Left lung (tissue), 10 donors: ENCODE results near the gene PHKA1. TPM values are rescaled to one million over a fixed set of nuclear protein-coding genes. Genes with fewer than 3 reads are reported as not detected.

Experiments
- ATAC-seq: fragments of 200-7000 bp; cut with Tn5 transposase; one replicate; pipeline ENCODE4 v1.9.1; 2020; ENCODE audit warnings: moderate library complexity
- DNase-seq, 4 donors: peaks; one replicate each; pipeline ENCODE4 v3.0.0-alpha.2; 2013 to 2020
- H3K27ac ChIP-seq, 2 donors: fragments of 200-600 bp; sonication (generic) in 1 of 2; one replicate each; pipeline versions ENCODE4 v1.5.0 to v1.8.0; 2020 to 2021
- H3K27me3 ChIP-seq, 2 donors: fragments of 200-600 bp; sonication (generic) in 1 of 2; one replicate each; pipeline versions ENCODE4 v1.5.0 to v1.8.0; 2020 to 2021
- H3K36me3 ChIP-seq, 2 donors: fragments of 200-600 bp; sonication (generic) in 1 of 2; one replicate each; pipeline versions ENCODE4 v1.5.0 to v1.8.0; 2020 to 2021
- H3K4me1 ChIP-seq, 2 donors: fragments of 200-600 bp; one replicate each; pipeline ENCODE4 v1.8.0; 2021
- H3K4me3 ChIP-seq, 2 donors: fragments of 200-600 bp; sonication (generic) in 1 of 2; one replicate each; pipeline versions ENCODE4 v1.5.0 to v1.8.0; 2020 to 2021; ENCODE audit warnings: mild to moderate bottlenecking in 1 of 2
- H3K9me3 ChIP-seq, 2 donors: fragments of 200-600 bp; sonication (generic) in 1 of 2; one replicate each; pipeline versions ENCODE4 v1.5.0 to v1.8.0; 2020 to 2021
- intact Hi-C, 2 donors: fragments of 100-400 bp; cut with DNase I; formaldehyde crosslinking; loops; one replicate each; pipeline versions ENCODE4 v1.11.2 to v1.14.2; 2022
- polyA plus RNA-seq, 6 donors: library from polyadenylated mRNA; unstranded; fragments of 120-200 nt; gene quantifications; one replicate each; pipeline ENCODE4 v1.2.1, GENCODE V29; 2013; ENCODE audit not compliant: insufficient read length in 6 of 6
- total RNA-seq, 2 donors: library from RNA; stranded (reverse); fragmentation: NEBNext Ultra II Directional; extraction: Animal tissue kit (Norgen Biotek cat#: 25700); gene quantifications; one replicate each; pipeline ENCODE4 v1.2.1, GENCODE V29; 2021
- TF ChIP-seq, protein P1 (sequence below), 2 donors: fragments of 200-600 bp; sonication (generic) in 1 of 2; IDR thresholded peaks; one replicate each; pipeline versions ENCODE4 v1.5.0 to v1.8.0; 2021; ENCODE audit warnings: antibody characterized with exemption in 2 of 2
- donor health status: DM: no; HTN: yes; CAD: no.
- donor health status: DM: no; HTN: no; CAD: no.

Gene PHKA1
- total and polyA plus RNA-seq, 8 donors: 2.8 to 5.0 (median 4.5) TPM

GRCh38 chrX:72532366-72532765 lies 181.7 kb downstream of the PHKA1 start:
- H3K27ac ChIP-seq: no peak overlapping the region
- no peaks in the 10 kb centered on the region for H3K36me3 ChIP-seq
- intact Hi-C loops: no loop called here
- H3K4me1 ChIP-seq: no peaks in the 10 kb centered on the region
- no peaks in the 10 kb centered on the region for H3K27me3 ChIP-seq
- ATAC-seq (no peak), DNase-seq (no peak)
- no peak overlapping the region for H3K4me3 ChIP-seq
- no peaks in the 10 kb centered on the region for H3K9me3 ChIP-seq
- TF ChIP-seq, protein P1, sequence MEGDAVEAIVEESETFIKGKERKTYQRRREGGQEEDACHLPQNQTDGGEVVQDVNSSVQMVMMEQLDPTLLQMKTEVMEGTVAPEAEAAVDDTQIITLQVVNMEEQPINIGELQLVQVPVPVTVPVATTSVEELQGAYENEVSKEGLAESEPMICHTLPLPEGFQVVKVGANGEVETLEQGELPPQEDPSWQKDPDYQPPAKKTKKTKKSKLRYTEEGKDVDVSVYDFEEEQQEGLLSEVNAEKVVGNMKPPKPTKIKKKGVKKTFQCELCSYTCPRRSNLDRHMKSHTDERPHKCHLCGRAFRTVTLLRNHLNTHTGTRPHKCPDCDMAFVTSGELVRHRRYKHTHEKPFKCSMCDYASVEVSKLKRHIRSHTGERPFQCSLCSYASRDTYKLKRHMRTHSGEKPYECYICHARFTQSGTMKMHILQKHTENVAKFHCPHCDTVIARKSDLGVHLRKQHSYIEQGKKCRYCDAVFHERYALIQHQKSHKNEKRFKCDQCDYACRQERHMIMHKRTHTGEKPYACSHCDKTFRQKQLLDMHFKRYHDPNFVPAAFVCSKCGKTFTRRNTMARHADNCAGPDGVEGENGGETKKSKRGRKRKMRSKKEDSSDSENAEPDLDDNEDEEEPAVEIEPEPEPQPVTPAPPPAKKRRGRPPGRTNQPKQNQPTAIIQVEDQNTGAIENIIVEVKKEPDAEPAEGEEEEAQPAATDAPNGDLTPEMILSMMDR (IDR thresholded peaks at IDR 0.05): no peak

Other genes starting within 250 kb of the PHKA1 start
- gene HDAC8, start 141.5 kb downstream of the PHKA1 start, total RNA-seq: 10 to 100 TPM; 28.7 to 33.2 TPM
- 10 to 100 TPM; 36.9 to 49.5 (median 41.0) TPM for gene HDAC8, start 141.5 kb downstream of the PHKA1 start, polyA plus RNA-seq
- under 1 TPM; 0.45 to 0.47 TPM for gene DMRTC1B, start 62.6 kb upstream of the PHKA1 start, total RNA-seq
- gene DMRTC1B, start 62.6 kb upstream of the PHKA1 start, polyA plus RNA-seq: 1 to 10 TPM; 2.2 to 4.2 (median 2.6) TPM
- not detected for gene FAM236B, start 68.4 kb upstream of the PHKA1 start, total RNA-seq
- under 1 TPM in 1 of 6 donors, not detected in 5; 0.61 TPM for gene FAM236B, start 68.4 kb upstream of the PHKA1 start, polyA plus RNA-seq
- not detected for gene FAM236D, start 93.9 kb upstream of the PHKA1 start, total RNA-seq
- gene FAM236D, start 93.9 kb upstream of the PHKA1 start, polyA plus RNA-seq: not detected
- gene FAM236C, start 198.3 kb upstream of the PHKA1 start, total RNA-seq: not detected
- gene FAM236C, start 198.3 kb upstream of the PHKA1 start, polyA plus RNA-seq: not detected
- gene FAM236A, start 223.9 kb upstream of the PHKA1 start, total RNA-seq: not detected
- gene FAM236A, start 223.9 kb upstream of the PHKA1 start, polyA plus RNA-seq: under 1 TPM in 4 of 6 donors, not detected in 2; 0.34 to 0.74 (median 0.41) TPM
- under 1 TPM; 0.18 to 0.20 TPM for gene DMRTC1, start 229.5 kb upstream of the PHKA1 start, total RNA-seq
- gene DMRTC1, start 229.5 kb upstream of the PHKA1 start, polyA plus RNA-seq: under 1 TPM in 5 of 6 donors, not detected in 1; 0.25 to 0.53 (median 0.29) TPM